LoVo (cell line): Measurements from ENCODE around the gene FOXC1.
A peak's percentile ranks its signal among the peaks of the same experiment; 100 is the strongest.

Experiments used
- DNase-seq: peaks from one replicate; pipeline ENCODE4 v3.0.0-alpha.2; 2016; ENCODE audit warnings: low spot score

FOXC1 gene

GRCh38 chr6:1600063-1600763, 9.5 kb upstream of the FOXC1 start:
- no peak for DNase-seq

GRCh38 chr6:1600764-1601157, 9.0 kb upstream of the FOXC1 start:
- DNase-seq: no peak

- no peak for DNase-seq
These were observed 8.3 kb upstream of the FOXC1 start for GRCh38 chr6:1601158-1602048.

GRCh38 chr6:1602049-1602713, 7.5 kb upstream of the FOXC1 start:
- DNase-seq: no peak

- no peak for DNase-seq
These were observed 6.0 kb upstream of the FOXC1 start for GRCh38 chr6:1603708-1604107.

- peak; percentile 81 for DNase-seq
These were observed 5.3 kb upstream of the FOXC1 start for GRCh38 chr6:1604158-1605003.

GRCh38 chr6:1605004-1605892, 4.5 kb upstream of the FOXC1 start:
- no peak for DNase-seq

GRCh38 chr6:1605893-1606779, 3.6 kb upstream of the FOXC1 start:
- DNase-seq: no peak

- no peak for DNase-seq
These were observed 2.8 kb upstream of the FOXC1 start for GRCh38 chr6:1606780-1607515.

- DNase-seq: no peak
These were observed 2.0 kb upstream of the FOXC1 start for GRCh38 chr6:1607516-1608221.

- DNase-seq: no peak
These were observed 1.3 kb upstream of the FOXC1 start for GRCh38 chr6:1608222-1609040.

GRCh38 chr6:1609041-1609647, 571 bp upstream of the FOXC1 start:
- no peak for DNase-seq

- DNase-seq: peak; percentile 15
These were observed 994 bp downstream of the FOXC1 start for GRCh38 chr6:1610497-1611321.

GRCh38 chr6:1611322-1611571, 1.5 kb downstream of the FOXC1 start:
- peak; percentile 54 for DNase-seq

GRCh38 chr6:1611572-1612298, 2.0 kb downstream of the FOXC1 start:
- peak; percentile 24 for DNase-seq
